Activated CD8-positive, alpha-beta memory T cell treated with anti-CD3 and anti-CD28 coated beads for 4 hours (primary cell): ENCODE results near the gene BMPER.

Experiments used
- DNase-seq, 2 donors: peaks; one replicate each; pipeline ENCODE4 v3.0.0-alpha.2; 2020; ENCODE audit warnings: low read depth in 2 of 2

BMPER gene

GRCh38 chr7:33888166-33888565 is 17.2 kb upstream of the BMPER start:
- no peak for DNase-seq

- no peak for DNase-seq
Observed at GRCh38 chr7:33892945-33893344, 12.4 kb upstream of the BMPER start.

GRCh38 chr7:33893377-33893776 is 12.0 kb upstream of the BMPER start:
- no peak for DNase-seq

GRCh38 chr7:33895025-33895804 is 10.1 kb upstream of the BMPER start:
- peak; percentile 18 to 37 for DNase-seq

- DNase-seq = no peak
Observed at GRCh38 chr7:33900501-33900900, 4.8 kb upstream of the BMPER start.

GRCh38 chr7:33901199-33901598 is 4.1 kb upstream of the BMPER start:
- no peak for DNase-seq

GRCh38 chr7:33901847-33902246 is 3.5 kb upstream of the BMPER start:
- DNase-seq = no peak

- no peak for DNase-seq
Observed at GRCh38 chr7:33902746-33903145, 2.6 kb upstream of the BMPER start.

- DNase-seq = no peak
Observed at GRCh38 chr7:33903791-33904680, 1.3 kb upstream of the BMPER start.

- no peak for DNase-seq
Observed at GRCh38 chr7:33904681-33905388, 504 bp upstream of the BMPER start.

- DNase-seq = no peak
Observed at GRCh38 chr7:33906697-33907096, 1.4 kb downstream of the BMPER start.

- no peak for DNase-seq
Observed at GRCh38 chr7:33907625-33908024, 2.3 kb downstream of the BMPER start.

- no peak for DNase-seq
Observed at GRCh38 chr7:33909318-33909717, 4.0 kb downstream of the BMPER start.

GRCh38 chr7:33909755-33910154 is 4.4 kb downstream of the BMPER start:
- DNase-seq = no peak

GRCh38 chr7:33910756-33911155 is 5.4 kb downstream of the BMPER start:
- DNase-seq = no peak

GRCh38 chr7:33916357-33917081 is 11.2 kb downstream of the BMPER start:
- DNase-seq = no peak

- no peak for DNase-seq
Observed at GRCh38 chr7:33917661-33918060, 12.3 kb downstream of the BMPER start.

GRCh38 chr7:33918438-33919143 is 13.3 kb downstream of the BMPER start:
- no peak for DNase-seq

- DNase-seq = no peak
Observed at GRCh38 chr7:33919449-33919848, 14.1 kb downstream of the BMPER start.

- DNase-seq = no peak
Observed at GRCh38 chr7:33921216-33921938, 16.0 kb downstream of the BMPER start.
